GM12872 (cell line): Measurements from ENCODE around the gene EBF3.

Source experiments
- TF ChIP-seq, protein P1 (sequence below): IDR thresholded peaks from 3 replicates; pipeline ENCODE4 v1.5.1; 2011; ENCODE audit warnings: low read depth, mild to moderate bottlenecking, low read length, moderate library complexity; ENCODE audit not compliant: insufficient read depth

EBF3 gene

DNA sequence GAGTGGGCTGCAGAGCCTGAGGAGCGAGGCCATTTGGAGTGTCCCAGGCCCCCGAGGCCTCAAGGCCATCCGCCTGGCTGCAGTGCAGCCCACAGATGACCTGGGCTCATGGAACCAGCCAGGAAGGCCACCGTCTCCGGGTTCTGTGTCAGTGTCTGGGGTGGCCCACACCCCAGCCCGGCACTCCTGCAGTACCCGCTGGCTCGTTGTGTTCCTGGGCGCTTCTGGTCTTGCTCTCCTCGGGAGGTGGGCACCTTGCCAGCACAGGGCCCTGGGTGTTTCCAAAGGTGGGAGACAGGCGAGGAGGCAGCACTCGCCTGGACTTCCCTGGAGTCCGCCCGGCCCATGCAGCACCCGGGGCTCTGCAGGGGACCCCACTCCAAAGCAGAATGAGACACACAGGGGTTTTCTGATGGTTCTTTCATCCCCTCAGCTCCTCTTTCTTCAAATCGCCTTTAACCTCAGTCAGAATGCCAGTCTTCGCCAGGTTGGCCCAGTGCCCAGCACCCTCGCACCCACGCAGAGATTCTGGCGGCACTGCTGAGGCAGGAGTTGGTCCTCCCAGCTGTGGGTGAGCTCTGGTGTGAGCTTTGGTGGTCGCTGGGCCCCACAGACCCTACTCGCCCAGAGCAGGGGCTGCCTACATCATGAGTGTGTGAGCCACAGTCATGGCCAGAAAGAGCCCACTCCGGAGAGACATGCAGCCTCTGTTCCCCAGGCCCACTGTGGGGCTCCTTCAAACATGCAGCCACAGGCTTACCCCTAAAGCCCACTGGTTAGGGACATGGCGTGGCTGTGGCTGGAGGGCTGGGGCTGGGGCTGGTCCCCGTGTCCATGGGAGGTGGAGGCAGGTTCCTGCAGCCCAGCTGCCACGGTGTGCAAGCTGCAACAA, 155.7 kb downstream of the EBF3 start:
- TF ChIP-seq, protein P1, sequence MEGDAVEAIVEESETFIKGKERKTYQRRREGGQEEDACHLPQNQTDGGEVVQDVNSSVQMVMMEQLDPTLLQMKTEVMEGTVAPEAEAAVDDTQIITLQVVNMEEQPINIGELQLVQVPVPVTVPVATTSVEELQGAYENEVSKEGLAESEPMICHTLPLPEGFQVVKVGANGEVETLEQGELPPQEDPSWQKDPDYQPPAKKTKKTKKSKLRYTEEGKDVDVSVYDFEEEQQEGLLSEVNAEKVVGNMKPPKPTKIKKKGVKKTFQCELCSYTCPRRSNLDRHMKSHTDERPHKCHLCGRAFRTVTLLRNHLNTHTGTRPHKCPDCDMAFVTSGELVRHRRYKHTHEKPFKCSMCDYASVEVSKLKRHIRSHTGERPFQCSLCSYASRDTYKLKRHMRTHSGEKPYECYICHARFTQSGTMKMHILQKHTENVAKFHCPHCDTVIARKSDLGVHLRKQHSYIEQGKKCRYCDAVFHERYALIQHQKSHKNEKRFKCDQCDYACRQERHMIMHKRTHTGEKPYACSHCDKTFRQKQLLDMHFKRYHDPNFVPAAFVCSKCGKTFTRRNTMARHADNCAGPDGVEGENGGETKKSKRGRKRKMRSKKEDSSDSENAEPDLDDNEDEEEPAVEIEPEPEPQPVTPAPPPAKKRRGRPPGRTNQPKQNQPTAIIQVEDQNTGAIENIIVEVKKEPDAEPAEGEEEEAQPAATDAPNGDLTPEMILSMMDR: no peak

DNA sequence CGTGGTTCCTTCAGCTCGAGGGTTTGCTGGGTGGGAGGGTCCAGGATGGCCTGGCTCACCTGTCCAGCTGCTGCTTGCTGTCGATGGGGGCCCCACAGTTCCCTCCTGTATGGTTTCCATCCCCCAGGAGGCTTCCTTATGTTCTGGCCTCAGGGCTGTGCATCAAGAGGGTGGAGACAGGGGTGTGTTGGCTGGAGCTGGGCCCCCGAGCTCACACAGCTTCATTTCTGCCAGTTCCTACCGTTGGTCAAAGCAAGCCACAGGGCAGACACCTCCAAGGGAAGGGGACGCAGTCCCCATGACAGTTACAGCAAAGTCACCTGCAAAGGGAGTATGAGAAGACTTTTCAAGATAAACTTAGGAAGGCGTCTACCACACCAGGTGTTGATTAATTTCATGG, 156.9 kb downstream of the EBF3 start:
- TF ChIP-seq, protein P1: no peak

DNA sequence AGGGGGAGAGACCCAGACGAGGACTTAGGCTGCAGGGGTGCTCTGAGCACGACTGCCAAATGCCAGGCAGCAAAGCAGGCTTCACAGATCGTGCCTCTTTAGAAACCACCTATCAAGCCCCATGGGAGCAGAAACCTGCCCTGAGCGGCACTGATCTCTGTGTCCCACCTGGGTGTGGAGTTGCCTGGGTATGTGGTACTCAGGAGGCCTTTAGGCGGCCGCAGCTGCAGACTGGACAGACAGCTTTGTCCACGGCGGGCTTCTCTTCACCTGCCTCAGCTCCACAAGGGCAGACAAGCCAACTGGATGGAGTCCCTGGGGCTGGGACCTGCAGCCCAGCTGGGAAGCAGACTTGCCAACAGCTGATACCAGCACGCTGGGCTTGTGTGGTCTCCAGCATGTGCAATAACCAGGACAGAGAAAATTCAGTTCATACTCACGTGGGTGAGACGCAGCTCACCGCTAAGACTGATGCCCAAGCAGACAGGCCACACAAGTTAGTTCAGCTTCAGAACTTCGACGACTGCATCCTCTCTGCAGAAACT, 163.2 kb downstream of the EBF3 start:
- TF ChIP-seq, protein P1: no peak

DNA sequence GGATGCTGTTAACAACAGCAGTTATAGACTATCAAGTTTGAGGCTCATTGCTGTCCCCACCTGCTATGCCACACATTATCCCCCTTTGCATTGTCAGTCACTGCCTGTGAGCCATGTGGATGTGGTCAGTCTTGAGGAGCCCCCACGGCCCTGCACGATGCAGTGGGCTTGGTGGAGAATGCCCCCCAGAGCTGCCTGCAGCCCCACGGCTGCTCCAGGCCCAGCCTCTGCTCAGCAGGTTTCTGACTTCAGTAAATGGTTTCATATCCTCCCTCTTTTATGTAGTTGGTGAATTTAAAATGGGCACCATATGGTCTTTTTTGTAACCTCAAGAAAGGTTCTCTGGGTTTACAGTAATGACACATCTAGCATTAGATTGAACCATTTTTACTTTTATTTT, 164.1 kb downstream of the EBF3 start:
- TF ChIP-seq, protein P1: no peak

DNA sequence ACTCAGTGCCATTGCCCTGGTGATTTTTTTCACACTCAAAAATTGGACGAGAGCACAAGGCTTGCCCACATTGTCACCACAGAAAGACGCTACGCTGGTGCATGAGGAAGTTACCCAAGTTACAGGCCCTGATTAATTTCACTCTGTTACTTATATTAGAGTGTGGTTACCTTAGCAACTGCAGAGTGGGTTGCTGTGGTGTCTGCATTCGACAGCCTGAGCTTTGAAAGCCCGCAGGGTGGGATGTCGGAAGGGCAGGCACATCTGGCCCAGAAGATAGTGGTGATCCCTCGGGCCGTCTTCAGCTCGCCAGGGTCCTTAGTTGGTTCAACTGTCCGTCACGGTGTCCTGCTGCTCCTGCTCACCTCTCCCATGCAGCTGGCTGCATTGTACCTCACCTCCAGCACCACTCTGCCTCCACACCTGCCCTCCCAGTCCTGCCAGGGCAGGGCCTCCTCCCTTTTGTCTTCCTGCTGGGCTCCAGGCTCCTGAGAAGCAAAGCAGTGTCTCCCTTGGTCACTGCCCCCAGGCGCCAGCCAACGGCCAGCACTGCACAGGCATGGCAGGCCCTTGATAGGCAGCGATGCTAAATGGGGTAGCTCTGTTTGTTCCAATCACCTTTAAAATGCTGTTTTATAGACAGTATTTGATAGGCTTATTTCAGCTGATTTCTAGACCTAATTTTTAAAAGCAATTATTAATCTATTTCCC, 167.2 kb downstream of the EBF3 start:
- TF ChIP-seq, protein P1: no peak

DNA sequence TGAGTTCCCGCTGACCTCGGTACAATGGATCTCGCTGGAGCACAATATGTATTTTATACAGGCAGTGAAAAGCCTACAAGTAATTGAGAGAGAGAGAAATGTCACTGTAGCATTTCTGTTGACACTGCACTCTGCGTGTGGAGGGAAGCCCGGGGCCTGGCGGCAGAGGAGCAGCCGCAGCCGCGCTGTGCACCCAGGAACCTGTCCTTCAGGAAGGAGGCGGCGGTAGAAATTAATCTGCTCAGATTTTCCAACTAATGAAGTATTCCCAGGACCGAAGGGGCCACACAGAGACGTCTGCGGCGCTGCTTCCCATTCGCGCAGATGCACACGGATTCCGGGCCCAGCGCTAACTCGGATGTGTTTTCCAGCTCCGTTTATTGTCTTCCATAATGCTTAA, 170.1 kb downstream of the EBF3 start:
- TF ChIP-seq, protein P1: no peak

DNA sequence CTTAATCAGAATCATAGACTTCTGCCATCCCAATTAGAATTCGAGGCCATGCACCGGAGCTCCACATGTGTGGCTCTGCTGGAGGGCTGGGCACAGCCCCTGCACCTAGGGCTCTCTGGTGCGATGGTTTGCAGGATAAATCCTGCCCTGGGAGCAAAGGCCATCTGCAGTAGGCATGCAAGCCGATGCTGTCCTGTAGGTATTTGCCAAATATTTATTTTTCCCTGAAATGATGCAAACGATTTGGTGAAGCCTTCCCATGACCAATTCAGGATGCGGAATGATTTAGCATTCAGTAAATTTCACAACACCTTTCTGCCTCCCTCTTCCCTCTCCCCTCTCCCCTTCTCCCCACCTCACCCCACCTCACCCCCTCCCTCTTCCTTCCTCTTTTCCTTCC, 170.6 kb downstream of the EBF3 start:
- TF ChIP-seq, protein P1: no peak
